Raji (cell line): ENCODE data around the gene PLSCR2.

ENCODE experiments used
- POLR2A ChIP-seq: IDR thresholded peaks from 2 replicates; pipeline ENCODE4 v1.6.1; 2011; ENCODE audit warnings: low read depth, low read length, control low read depth; ENCODE audit not compliant: insufficient read depth

PLSCR2 gene

DNA sequence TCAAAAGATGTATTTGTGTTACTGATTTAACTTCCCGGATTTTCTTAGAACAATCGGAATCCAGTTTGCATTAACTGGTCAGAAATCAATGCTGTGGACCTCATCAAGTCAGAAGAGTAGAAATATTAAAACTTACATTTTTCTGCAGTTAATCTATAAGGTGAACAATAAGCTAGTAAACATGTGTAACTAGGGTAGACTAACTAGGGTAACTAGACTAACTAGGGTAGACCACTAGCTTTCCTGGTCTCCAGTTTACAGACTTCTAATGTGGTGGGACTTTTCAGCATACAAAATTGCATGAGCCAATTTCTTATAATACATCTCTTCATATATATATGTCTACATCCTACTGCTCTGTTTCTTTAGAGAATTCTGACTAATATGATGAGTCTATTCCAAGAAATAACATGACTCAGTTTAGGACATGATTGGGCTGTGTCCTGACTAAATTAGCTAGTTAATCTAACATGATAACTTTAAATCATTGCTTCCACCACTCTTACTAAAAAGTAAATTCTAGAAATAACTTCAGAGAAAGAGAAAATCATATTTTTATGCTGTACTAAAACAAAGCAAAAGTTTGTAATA, 5.3 kb downstream of the PLSCR2 start:
- no peak for TF ChIP-seq POLR2A

DNA sequence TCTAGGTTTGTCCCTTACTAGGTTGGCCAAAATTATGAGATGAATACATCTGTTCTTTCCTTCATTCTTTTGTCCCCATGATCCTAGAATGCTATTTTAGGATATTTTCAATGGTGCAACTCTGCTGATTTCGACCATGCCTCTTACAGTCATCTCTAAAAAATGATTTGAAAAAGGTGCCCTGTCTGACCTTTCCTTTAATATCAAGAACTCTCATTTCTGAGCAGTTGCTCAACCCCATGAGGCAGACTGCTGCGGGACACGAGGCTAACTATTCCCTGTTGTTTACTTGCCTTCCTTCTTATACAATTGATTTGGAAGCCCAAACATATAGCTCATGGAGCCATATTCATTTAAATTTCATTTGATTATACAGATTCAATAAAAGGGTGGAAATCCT, 14.6 kb downstream of the PLSCR2 start:
- no peak for TF ChIP-seq POLR2A

DNA sequence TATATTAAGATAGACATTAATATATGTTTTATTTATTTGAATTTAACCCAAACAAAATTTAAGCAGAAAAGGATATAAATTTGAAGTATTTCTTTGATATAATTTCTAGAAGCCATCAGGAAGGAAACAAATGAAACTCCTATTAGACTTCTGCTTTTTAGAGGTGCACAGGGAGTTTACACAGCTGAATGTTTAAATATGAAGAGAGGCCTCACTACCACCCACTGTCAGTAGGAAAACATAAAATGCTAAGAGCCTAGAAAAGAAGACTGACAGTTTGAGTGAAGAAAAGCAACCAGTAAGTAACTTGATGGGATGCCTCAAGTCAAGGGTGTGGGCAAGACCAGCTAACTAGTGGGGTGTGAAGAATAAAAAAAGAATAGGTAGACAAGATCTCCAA, 19.7 kb downstream of the PLSCR2 start:
- TF ChIP-seq POLR2A, result no peak

DNA sequence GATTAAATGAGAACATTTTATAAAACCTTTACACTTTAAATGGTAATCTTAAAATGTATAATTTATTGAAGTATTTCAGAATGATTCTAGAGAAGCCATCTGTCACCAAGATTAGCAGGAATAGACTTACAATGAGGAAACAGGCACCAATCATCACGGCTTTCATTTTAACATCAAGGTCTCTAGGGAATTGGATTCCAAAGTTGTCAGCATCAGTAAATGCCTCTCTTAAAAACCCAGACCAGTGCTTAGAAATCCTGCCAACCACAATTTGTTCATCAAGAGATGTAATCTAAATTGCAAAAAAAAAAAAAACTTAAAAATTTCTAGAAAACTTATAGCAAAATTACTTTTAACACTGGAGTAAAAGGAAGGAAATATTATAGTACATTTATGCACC, 20.3 kb downstream of the PLSCR2 start:
- TF ChIP-seq POLR2A, result no peak

DNA sequence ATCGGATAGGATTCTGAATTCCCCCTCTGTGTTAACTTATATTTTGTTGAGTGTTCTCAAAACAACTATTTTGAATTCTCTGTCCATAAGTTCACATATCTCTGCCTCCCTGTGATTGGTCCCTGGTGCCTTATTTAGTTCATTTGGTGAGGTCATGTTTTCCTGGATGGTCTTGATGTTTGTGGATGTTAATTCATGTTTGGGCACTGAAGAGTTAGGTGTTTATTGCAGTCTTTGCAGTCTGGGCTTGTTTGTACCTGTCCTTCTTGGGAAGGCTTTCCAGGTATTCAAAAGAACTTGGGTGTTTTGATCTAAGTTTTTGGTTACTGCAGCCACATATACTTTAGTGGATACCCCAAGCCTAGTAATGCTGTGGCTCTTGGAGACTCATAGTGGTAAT, 23.3 kb downstream of the PLSCR2 start:
- no peak for TF ChIP-seq POLR2A

DNA sequence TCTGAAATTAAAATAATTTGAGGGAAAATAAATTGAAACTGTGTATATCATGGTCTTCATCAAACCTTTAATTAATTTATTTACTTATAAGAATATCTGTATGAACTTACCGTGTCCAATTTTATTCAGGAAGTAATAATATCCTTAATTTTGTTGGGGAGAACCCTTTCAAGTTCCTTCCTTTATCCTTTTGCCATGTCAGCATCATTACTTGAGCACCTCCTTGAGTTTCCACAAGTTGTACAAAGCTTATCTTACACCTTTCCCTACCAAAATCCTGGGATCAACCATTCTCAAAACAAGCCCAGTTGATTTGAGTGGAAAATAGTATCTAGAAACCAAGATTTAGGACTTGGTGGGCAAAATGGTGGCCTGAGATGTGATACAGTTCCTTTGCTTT, 37.3 kb downstream of the PLSCR2 start:
- no peak for TF ChIP-seq POLR2A

DNA sequence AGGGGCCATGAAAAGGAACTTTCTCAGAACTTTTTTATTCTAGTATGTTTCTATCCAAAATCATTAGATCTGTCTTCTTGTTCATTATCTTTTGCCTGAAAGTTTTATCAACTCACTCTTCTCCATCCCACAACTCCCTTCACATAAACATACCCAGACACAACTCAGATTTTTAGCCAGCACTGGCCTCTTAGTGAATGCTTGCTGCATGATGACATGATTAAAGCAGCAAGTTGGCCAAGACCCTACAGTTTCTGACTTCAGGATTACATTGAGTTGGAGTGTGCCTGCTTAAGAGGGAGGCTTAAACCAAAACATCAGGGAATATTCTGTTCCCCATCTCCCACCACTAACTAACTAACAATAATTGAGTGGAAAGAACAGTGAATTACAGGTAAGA, 38.1 kb downstream of the PLSCR2 start:
- TF ChIP-seq POLR2A, result no peak

DNA sequence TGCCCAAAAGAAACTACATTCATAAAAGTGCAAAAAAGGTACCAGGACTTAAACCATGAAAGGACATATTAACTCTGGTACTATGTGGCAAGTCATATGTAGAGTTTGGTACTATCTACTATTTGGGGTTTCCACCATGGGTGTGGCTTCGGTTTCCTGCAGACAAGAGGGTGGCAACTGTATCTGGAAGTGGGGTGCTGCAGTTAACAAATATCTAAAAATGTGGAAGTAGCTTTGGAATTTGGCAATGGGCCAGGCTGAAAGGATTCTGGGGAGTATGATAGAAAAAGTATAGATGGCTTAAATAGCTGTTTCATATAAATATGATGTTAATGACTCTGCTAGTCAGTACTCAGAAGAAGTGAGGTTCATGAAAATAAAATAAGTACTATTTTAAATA, 44.0 kb downstream of the PLSCR2 start:
- TF ChIP-seq POLR2A, result no peak

DNA sequence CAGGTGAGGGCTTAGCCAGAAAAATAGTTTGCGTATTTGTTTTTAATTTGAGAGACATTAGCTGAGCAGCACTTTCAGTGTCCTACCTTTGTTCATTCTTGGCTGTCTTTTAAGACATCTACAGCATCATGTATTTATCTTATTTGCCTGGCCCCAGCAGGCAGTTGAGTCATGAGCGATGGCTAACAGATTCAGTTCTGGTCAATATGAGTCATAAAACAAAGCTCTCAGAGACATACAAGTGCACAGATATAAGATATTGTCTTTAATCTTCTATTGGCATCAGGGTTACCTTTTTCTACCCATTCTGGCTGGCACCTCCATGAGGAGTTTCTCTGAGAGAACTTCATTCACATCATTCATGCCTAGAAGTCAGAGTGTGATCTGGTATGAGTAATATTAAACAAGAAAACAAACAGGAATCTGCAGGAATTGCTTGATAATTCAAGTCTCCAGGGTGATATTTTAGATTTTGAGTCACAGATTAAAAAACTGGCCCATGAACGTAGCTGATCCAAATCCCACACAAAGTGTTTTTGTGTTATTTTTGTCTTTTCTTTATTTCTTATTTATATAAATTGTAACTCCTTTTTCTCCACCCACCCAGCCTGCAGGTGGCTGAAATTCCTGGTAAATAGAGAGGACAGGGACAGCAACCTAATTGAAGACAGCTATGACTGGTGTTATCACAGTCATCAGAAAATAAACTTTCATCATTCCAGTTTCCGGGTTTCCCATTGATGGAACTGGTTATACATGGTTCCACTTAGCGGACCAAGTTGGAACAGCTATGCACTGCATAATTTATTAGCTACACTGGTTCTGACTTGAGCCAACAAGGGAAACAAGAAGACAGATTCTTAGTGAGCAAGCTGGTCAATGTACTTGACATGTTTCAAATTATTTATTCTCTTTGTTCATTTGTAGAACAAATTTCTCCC, 47.3 kb downstream of the PLSCR2 start:
- no peak for TF ChIP-seq POLR2A

DNA sequence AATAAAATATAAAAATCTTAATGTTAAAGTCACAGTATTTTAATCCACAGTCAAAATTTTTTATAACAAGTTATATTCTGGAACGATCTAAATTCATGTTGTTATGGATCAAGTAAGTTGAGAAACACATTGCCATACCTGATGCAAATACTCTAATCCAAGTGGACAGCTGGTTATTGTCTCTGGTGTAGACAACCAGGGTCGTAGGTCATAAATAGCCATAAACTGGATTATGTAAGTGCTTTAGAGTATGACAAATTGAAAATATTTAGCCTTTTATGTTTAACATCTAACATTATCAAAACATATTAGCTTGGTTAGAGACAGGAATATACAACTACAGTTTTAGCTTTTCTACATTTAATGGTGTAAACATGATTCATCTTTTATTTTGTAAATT, 53.0 kb downstream of the PLSCR2 start:
- no peak for TF ChIP-seq POLR2A

DNA sequence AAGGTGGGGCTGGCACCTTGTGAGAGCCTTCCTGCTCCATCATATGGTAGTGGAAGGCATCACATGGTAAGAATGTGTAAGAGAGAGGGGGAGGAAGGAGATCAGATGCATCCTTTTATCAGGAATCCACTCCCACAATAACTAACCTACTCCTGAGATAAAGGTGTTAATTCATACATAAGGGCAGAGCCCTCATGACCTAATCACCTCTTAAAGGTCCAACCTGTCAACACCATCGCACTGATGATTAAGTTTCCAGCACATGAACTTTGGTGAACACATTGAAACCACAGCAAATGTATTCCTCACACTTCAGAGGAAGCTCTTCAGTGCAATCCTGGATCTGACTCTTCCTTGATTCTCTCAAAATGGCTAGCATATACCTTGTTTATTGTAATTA, 55.4 kb downstream of the PLSCR2 start:
- no peak for TF ChIP-seq POLR2A

DNA sequence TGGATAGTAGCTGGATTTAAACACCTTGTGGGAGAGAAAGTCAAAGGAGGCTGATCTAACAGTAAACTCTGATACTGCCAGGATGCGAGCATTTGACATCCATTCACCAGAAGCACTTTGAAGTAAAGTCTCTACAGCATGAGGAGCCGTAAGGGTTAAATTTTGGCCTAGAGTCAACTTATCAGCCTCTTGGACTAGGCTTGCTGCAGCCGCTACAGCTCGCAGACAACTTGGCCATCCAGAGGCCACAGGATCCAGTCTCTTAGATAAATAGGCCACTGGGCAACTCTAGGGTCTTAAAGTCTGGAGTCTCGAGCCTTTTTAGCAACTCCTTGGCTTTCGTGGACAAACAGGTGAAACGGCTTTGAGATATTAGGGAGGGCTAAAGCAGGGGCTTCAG, 61.4 kb downstream of the PLSCR2 start:
- no peak for TF ChIP-seq POLR2A

DNA sequence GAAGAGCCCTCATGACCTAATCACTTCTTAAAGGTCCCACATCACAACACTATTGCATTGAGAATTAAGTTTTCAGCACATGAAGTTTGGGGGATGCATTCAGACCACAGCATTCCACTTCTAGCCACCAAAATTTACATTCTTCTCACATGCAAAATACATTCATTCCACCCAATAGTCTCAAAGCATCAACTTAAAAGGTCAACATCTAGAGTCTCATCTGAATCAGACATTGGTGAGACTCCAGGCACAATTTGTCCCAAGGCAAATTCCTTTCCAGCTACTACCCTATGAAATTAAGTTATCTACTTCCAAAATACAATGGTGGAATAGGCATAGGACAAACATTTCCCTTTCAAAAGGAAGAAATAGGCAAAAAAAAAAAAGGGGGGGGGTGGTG, 64.9 kb downstream of the PLSCR2 start:
- no peak for TF ChIP-seq POLR2A

DNA sequence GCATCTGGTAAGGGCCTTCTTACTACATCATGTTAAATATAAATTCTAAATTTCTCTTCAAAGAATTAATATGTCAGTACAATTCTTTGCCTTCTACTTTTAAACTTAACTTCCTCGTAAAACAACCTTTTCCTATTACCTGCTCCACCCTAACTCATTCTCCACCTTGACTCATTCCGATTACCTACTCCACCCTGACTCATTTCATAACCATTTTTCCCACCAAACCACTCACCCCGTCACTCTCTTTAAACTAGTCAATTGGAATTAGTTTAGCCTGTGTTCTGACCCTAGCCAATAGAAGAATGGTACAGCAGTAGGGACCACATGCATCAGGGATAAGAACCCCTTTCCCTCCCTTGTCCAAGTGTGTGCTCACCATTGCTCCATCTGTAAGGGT, 65.6 kb downstream of the PLSCR2 start:
- TF ChIP-seq POLR2A, result no peak

DNA sequence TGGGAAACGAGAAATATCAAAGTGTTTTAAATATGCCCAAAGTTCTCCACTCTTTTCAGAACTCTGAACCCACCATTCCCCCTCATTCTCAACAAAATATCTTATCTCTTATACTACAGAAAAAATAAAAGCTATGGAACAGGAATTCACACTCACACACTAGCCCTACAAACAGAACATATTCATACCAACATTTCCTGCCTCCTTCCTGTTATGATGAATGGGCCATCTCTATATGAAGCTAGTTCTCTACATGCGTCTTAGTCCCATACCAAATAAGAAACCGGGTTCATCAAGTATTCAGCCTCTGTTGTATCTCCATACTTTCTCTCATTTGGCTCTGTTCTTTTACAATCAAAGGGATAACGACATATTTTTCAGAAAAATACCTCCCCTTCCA, 72.6 kb downstream of the PLSCR2 start:
- TF ChIP-seq POLR2A, result no peak

DNA sequence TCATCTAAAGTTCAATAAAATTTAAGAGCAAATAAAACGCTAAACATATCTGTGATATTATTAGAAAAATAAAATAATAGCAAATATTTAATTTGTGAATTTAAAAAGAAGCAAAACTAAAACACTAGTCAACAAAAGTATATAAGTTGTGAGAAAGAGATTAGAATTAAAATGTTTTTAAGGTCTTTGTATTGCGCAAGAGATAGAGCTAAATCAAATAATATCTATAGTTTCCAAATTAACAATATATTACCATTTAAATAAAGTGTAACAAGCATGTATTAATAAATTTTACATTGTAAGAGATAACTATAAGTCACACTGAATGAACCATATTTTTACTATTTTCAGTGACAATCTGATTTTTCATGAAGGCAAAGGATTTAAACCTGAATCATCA, 74.2 kb downstream of the PLSCR2 start:
- TF ChIP-seq POLR2A, result no peak

DNA sequence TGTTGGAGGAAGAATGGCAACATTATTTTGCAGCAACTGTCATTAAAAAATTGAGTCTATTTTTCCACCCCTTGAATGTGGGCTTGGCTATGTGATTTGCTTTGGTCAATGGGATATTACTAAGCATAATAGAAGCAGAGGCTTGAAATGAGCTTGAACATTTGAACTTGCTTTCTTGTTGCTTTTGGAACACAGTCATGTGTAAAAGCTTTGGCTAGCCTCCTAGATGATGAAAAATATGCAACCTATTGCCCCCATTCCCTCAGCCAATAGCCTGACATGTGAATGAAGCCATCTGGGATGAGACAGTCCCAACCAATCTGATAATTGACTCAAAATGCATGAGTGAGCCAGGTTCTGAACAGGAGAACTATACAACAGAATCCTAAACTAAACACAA, 78.4 kb downstream of the PLSCR2 start:
- no peak for TF ChIP-seq POLR2A

DNA sequence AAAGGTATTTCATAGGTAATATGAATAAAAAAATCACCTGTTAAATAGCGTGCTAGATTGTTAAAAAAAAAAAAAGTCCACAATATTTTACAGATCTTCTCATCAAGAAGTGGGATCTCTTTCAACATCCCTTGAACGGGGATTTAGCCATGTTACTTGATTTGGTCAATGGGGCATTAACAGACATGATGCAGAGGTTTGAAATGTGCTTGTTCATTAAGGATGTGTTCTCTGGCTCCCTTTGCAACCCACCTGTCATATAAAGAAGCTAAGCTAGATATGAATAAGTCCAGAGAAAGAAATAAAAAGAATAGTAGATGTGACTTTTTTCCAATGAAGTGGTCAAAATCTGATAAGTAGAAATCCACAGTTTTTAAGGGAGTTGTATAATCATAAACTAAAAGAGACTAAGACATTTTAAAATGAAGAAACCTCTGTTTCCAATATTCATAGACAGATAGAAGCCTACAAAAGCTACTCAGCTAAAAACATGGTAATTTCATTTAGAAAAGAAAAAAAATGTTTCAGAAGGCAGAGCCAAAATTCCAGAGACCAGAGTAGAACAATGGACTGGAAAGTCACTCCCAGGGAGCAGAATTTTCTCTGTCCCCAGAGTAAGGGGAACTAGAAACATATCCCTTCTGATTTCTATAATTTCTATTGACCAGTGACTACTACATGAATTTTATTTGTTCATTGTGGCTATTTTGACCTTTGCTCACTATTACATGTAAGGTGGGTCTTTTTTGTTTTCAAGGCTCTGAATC, 79.2 kb downstream of the PLSCR2 start:
- TF ChIP-seq POLR2A, result no peak
